HL-60/S4 treated with retinoic acid at 250 ng/mL for 4 days and 3 days (cell line): ENCODE measurements around the gene PRPF18.

Source experiments
- in situ Hi-C: fragments of 300-500 bp; cut with MboI; formaldehyde crosslinking; loops from 2 replicates; pipeline ENCODE4 v1.7.0; 2022; ENCODE audit warnings: low sequenced_read_pairs

PRPF18 gene

DNA sequence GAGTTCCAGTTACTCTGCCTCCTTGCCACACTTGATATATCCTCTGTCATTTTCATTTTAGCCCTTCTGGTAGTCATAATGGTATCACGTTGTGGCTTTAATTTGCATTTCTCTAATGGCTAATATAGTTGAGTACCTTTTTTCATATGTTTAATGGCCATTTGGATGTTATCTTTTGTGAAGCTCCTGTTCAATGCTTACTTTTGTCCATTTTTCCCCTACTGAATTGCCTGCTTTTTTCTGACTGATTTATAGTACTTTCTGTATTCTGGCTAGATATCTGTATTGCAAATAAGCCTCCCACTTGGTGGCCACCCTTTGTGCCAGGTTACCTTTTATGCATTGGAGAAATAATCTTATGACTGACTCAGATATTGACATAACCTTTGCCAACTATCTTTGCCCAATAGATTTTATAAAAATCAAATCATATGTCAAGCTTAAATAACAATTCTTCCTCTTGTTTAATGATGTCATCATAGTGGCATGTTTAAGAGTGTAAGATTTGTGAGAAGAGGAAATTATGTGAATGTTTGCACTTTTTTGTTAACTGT is 50.6 kb downstream of the PRPF18 start:
- in situ Hi-C loops = no loop called here

GRCh38 chr10:13637894-13638293 is 51.1 kb downstream of the PRPF18 start:
- in situ Hi-C loops = no loop called here

DNA sequence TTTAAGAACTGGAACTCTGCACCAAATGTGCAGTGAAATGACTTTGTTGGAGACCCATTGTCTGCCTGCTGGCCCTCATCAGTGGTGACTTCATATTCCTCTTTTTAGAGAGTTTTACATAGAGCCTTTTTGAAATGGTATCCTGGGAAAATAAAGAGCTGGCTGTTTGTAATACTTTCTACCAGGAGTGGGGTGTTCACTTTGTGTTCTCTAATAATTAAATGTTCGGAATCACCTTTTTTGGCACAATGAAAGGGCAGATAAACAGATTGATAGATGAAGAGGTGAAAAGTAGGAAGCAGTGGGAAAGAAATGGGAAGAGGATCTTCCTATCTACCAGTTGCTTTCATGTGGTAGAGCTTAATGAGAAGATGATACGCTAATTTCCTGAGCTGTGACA is 55.5 kb downstream of the PRPF18 start:
- in situ Hi-C loops = no loop called here

- in situ Hi-C loops = no loop called here
Observed at GRCh38 chr10:13643016-13643415, 56.3 kb downstream of the PRPF18 start.

DNA sequence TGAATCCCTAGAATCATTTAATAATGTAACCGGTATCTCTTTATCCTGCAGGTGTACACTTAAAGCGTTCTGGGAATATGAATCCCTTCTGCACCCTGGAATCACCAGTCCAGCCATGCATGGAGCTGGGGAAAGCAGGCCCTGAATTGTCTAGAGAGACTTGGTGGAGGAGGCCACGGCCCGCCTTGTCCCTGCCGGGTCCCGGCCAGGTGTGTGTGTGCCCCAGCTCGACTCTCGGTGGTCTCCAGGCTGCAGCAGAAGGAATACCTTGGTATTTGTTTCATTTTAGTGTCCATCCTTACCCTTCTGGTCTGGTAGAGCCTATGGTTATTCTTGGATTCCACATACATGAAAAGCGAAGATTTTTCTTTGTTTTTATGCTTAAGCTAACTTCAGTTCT is 58.1 kb downstream of the PRPF18 start:
- in situ Hi-C loops = no loop called here

DNA sequence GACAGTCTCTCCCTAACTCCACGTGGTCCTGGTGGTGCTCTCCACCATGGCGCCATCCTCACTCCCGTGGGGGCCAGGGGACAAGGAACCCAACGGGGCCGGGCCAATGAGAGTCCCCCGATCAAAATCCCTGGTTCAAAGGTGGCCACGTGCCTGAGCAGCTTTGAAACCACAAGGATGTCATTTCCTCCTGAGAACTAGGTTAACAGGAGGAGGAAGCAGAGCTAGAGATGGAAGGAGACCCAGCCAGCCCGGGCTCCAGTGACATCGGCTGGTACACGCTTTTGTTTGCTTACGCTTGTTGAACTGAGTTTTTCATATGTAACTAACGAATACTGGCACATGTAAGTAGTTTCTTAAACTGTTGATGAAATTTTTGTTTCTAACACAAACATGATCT is 61.7 kb downstream of the PRPF18 start:
- in situ Hi-C loops = no loop called here

- in situ Hi-C loops = loop anchor here (10.0 kb wide), 1 partner anchor 125 kb away; no protein-coding TSS in a partner anchor
Observed at GRCh38 chr10:13649844-13650520, 63.2 kb downstream of the PRPF18 start.

GRCh38 chr10:13650961-13651360 is 64.2 kb downstream of the PRPF18 start:
- in situ Hi-C loops = loop anchor here (10.0 kb wide), 1 partner anchor 124 kb away; no protein-coding TSS in a partner anchor

DNA sequence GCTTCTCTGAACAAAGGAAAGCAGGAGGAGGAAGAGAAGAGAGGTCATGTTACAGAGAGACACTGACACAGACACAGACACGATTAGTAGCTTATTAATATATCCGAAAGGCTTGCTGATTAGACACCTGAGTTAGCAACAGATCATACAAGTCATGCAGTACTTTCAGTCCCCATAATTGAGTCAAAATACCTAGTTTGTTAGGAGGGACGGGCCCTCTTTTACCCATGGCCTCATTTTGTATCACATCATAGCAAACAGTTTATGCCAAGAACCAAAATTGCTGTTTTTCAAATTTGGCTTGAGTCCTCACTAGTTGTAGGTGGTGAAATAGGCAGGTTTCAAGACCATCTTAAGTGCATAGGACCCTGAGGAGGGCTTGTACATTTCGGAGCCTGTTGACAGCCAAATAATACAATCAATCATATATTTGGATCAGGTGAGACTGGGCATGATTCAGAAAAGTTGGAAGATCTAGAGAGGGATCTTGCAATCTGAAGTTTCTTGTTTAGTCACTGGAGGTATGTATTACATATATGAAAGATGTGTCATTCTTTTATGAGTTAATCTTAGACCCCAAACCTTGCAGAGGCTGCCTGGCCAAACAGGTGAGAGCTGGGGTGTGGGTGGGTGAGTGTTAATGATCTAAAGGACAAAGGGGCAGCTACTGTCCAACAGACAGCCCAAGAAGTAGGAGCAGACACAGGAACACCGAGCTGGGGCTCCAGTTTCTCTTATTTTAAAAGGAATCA is 65.4 kb downstream of the PRPF18 start:
- in situ Hi-C loops = loop anchor here (10.0 kb wide), 1 partner anchor 123 kb away; no protein-coding TSS in a partner anchor

- in situ Hi-C loops = loop anchor here (10.0 kb wide), 1 partner anchor 122 kb away; no protein-coding TSS in a partner anchor
Observed at GRCh38 chr10:13652860-13653259, 66.1 kb downstream of the PRPF18 start.

DNA sequence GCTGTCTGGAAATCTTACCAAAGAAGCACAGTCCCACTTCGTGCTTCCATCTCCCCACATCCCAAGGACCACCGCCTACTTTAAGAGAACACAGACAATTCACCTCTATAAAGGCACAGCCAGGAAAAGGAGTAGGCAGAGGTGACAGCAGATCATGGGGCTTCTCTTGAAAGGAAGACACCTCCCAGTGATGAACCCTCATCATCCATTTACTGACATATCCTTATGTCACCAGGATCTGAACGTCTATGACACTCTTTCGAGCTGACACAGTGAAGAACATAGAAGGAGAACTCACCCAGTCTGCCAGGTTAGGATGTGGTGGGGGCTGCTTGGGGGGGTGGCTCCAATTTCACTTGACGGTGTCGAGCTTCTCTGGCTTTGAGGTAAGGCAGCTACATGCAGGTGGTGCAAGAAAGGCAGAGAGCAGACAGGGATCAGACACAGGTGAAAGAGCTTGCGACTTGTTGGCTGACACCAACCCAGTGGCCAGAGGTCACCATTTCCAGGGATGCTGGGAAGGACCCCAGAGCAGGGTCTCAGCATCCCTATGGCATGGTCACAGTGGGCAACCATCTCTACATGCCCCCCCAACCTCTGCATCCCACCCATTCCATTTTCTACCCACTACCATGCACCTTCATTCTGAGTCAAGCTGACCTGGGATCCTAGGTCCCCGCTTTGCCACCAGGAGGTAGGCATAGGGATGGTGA is 67.5 kb downstream of the PRPF18 start:
- in situ Hi-C loops = loop anchor here (10.0 kb wide), 1 partner anchor 121 kb away; no protein-coding TSS in a partner anchor

GRCh38 chr10:13654846-13655245 is 68.1 kb downstream of the PRPF18 start:
- in situ Hi-C loops = loop anchor here (10.0 kb wide), 1 partner anchor 120 kb away; no protein-coding TSS in a partner anchor

DNA sequence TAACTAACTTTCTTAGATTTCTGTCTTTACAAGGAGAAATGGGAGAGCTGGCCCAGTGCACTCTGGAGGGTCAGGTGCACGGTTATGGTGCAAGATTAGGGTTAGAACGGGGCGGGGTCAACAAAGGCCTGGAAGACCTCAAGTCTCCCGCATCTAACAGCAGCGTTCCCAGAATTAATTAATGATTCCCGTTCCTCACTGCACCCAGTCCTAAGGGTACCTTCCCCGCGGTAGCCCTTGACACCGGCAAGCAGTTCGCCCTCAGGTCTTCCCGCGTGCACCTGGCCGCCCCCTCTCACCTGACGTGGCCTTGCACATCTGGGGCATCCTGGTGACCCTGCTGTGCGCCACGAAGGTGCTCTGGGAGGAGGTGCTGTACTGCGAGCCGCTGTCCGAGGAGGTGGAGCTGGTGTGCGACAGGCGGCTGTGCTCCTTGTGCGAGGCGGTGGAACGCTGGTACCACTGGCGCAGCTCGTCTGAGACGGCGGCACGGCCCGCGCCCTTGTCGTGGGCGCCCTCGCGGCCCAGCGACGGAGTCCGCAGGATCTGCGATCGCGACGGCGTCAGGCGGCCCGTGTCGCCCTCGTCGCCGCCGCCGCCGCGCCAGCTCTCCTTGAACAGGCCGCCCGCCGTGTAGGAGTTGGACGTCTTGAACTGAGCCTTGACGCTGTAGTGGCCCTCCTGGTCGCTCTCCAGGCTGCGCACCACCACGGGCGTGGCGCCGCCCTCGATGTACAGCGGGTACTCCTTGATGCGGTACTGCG is 69.8 kb downstream of the PRPF18 start:
- in situ Hi-C loops = loop anchor here (10.0 kb wide), 1 partner anchor 118 kb away; no protein-coding TSS in a partner anchor

GRCh38 chr10:13657101-13657680 is 70.4 kb downstream of the PRPF18 start:
- in situ Hi-C loops = loop anchor here (10.0 kb wide), 1 partner anchor 118 kb away; no protein-coding TSS in a partner anchor

GRCh38 chr10:13658264-13658663 is 71.5 kb downstream of the PRPF18 start:
- in situ Hi-C loops = loop anchor here (10.0 kb wide), 1 partner anchor 117 kb away; no protein-coding TSS in a partner anchor

DNA sequence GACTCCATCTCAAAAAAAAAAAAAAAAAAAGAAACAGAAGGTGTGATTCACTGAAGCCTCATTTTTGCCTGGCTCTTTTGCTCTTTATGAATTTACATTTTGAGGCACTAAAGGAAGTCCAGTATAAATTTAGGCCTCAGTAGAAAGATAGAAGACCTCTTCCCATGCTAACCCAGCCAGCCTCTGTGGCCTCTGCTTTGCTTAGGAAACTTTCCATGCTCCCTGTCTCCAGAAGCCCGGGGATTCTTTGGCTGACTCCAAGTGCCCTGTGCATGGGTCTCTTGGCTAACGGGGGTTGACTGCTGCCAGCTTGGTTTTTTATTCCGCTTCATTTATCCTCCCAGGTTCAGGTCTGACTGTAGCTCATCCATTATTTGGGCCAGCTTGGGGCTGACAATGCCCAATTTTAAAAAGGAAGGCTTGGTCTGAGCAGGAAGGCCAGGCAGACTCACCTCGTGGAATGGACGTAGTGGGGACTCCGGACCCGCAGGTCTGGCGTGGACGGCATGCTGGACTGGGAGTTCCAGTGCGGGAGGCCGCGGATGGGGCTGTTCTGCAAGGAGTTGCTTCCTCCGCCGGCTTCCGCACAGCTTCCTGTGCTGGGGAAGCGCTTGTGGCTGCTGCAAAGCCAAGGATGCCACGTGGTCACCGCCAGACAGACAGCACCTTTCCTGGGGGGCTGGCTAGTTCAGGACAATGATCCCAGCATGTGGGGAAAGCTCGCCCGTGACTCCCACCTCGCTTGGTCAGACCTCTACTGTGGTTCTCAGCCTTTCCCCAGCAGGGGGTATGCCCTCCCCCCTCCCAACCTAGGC is 72.3 kb downstream of the PRPF18 start:
- in situ Hi-C loops = loop anchor here (10.0 kb wide), 1 partner anchor 116 kb away; no protein-coding TSS in a partner anchor

- in situ Hi-C loops = loop anchor here (10.0 kb wide), 1 partner anchor 115 kb away; no protein-coding TSS in a partner anchor
Observed at GRCh38 chr10:13659887-13660550, 73.3 kb downstream of the PRPF18 start.

DNA sequence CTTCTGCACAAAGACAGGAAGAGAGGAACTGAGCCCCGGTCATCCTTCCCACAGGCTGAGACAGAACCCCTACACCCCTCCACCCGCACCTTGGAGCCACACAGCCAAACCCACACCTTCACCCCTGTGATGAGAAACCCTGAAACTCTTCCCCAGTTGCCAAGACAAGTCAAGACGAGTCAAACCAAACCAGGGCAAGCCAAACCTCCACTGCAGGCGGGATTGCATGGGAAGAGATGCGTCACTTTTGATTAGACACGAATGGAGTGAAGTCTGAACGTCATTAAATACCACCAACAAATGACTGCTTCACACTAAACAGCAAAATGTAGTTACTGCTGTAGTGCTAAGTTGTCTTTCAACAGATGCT is 73.8 kb downstream of the PRPF18 start:
- in situ Hi-C loops = no loop called here
